AG04450 (cell line): ENCODE measurements around the gene FAM120AOS. TPM values are rescaled to one million over a fixed set of nuclear protein-coding genes. Genes with fewer than 3 reads are reported as not detected.

Experiments
- CTCF ChIA-PET: fragments of 300-600, 350-600 bp; formaldehyde crosslinking; extraction: SDS; loops from one replicate; lab custom pipeline; 2022; ENCODE audit warnings: antibody characterized with exemption, inconsistent platforms; lab: Charles Lee
- POLR2A ChIA-PET: fragments of 350-600 bp; formaldehyde crosslinking; extraction: SDS; loops from one replicate; lab custom pipeline; 2021; ENCODE audit warnings: antibody characterized with exemption, inconsistent platforms; lab: Yijun Ruan, JAX
- DNase-seq: peaks from one replicate; pipeline ENCODE4 v3.0.0-alpha.2; 2011; ENCODE audit warnings: low read depth, low spot score
- H3K27ac ChIP-seq: one replicate; pipeline ENCODE4 v1.5.1; 2012; ENCODE audit warnings: low read depth, low read length, control low read depth
- H3K27me3 ChIP-seq: one replicate; pipeline ENCODE4 v1.6.0; 2012; ENCODE audit warnings: low read length; ENCODE audit not compliant: control insufficient read depth, insufficient read depth
- H3K4me3 ChIP-seq: 2 replicates; pipeline ENCODE4 v1.5.1; 2011; ENCODE audit warnings: mild to moderate bottlenecking, low read depth, low read length, control low read depth
- H3K9me3 ChIP-seq: 2 replicates; pipeline ENCODE4 v1.5.1; 2012; ENCODE audit warnings: low read length; ENCODE audit not compliant: control insufficient read depth, insufficient read depth
- polyA plus RNA-seq: library from polyadenylated mRNA; depleted of rRNA; stranded (reverse); fragments of >200 nt; gene quantifications from 2 replicates; pipeline ENCODE4 v1.2.3, GENCODE V29; 2011
- TF ChIP-seq, protein P1 (sequence below): IDR thresholded peaks from 2 replicates; pipeline ENCODE4 v1.5.1; 2011; ENCODE audit warnings: low read depth, low read length, control low read depth, inconsistent platforms

Gene FAM120AOS
- polyA plus RNA-seq, 1 experiment = 42.9 TPM

DNA sequence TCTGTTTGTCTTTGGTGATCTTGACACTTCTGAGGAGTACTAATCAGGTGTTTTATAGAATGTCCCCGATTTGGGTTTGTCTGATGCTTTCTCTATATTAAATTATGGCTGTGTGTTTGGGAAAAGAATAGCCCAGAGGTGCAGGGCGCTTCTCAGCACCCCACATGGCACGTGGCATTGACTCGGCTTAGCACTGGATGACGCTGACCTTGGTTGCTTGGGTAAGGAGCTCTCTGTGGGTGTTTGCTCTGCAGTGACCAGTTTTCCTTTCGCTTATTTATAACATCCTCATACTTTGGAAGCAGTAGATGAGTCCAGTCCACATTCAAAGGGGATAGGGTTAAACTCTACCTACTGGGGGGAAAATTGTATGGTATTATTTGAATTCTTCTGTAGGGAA is 12.5 kb upstream of the FAM120AOS start:
- no peak for DNase-seq
- Histone ChIP-seq H3K4me3 (no peak overlapping the region), H3K27me3 (no peaks in the 10 kb centered on the region), H3K9me3 (no peaks in the 10 kb centered on the region), H3K27ac (no peak overlapping the region)
- CTCF ChIA-PET = interaction anchor here (3.1 kb wide), 1 partner anchor 101 kb away, joined by 25 read pairs; no protein-coding TSS in a partner anchor
- POLR2A ChIA-PET = no interaction called here
- TF ChIP-seq, protein P1, sequence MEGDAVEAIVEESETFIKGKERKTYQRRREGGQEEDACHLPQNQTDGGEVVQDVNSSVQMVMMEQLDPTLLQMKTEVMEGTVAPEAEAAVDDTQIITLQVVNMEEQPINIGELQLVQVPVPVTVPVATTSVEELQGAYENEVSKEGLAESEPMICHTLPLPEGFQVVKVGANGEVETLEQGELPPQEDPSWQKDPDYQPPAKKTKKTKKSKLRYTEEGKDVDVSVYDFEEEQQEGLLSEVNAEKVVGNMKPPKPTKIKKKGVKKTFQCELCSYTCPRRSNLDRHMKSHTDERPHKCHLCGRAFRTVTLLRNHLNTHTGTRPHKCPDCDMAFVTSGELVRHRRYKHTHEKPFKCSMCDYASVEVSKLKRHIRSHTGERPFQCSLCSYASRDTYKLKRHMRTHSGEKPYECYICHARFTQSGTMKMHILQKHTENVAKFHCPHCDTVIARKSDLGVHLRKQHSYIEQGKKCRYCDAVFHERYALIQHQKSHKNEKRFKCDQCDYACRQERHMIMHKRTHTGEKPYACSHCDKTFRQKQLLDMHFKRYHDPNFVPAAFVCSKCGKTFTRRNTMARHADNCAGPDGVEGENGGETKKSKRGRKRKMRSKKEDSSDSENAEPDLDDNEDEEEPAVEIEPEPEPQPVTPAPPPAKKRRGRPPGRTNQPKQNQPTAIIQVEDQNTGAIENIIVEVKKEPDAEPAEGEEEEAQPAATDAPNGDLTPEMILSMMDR = no peak

DNA sequence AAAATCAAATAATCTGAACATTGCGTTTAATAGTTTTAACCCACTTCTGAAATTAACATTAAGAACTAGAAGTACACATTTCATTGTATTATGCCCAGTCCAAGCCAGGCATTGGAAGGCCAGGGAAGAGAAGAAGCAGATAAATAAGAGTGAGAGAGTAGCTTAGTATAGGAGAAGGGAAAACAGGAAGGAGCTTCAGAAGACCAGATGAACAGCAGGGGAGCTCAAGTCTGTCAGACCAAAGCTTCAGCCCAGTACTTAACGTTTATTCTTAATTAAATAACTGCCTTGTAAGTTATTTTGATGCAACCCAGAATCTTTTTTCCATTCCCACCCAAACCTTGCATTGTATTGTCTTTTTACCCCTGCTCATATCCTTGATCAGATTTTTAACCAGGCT is 11.5 kb upstream of the FAM120AOS start:
- POLR2A ChIA-PET = interaction anchor here (0.6 kb wide), 1 partner anchor 31 kb away, joined by 4 read pairs; no protein-coding TSS in a partner anchor
- CTCF ChIA-PET = interaction anchor here (0.8 to 3.1 kb wide), 2 partner anchors 102 to 358 kb away, joined by 3 to 25 read pairs; no protein-coding TSS in a partner anchor
- TF ChIP-seq, protein P1 = no peak

DNA sequence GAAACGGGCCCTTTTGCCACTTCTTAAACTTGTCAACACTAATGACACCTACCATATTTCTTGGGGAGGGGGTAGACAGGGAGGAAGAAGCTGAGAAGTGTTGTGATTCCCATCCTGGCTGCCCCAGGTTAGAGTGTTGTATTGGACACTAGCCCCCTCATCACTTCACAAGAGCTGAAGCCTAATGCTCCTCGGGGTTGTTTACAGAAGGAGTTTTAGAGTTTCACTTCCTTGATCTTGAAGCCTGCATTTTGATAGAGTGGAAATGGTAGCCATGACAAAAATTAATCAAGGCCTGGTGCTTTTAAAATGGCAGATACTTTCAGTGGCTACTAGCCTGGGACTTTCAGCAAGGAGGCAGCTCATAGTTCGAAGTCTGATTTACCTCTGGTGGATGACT is 11.0 kb upstream of the FAM120AOS start:
- Histone ChIP-seq H3K9me3 (no peaks in the 10 kb centered on the region), H3K27me3 (no peaks in the 10 kb centered on the region), H3K27ac (no peak overlapping the region), H3K4me3 (no peak overlapping the region)
- no peak for DNase-seq
- CTCF ChIA-PET = interaction anchor here (0.8 to 3.1 kb wide), 4 partner anchors 10 to 357 kb away, joined by 3 to 25 read pairs (median 4); no protein-coding TSS in a partner anchor
- POLR2A ChIA-PET = interaction anchor here (1.2 kb wide), 1 partner anchor 11 kb away, joined by 8 read pairs; the partner anchor contains the start of gene FAM120AOS
- TF ChIP-seq, protein P1 = no peak

More for the DNA sequence above, 11.5 kb upstream of the FAM120AOS start:
- no peak overlapping the region for H3K4me3 ChIP-seq
- no peak for DNase-seq
- no peak overlapping the region for H3K27ac ChIP-seq
- H3K9me3 ChIP-seq = no peaks in the 10 kb centered on the region
- no peaks in the 10 kb centered on the region for H3K27me3 ChIP-seq

DNA sequence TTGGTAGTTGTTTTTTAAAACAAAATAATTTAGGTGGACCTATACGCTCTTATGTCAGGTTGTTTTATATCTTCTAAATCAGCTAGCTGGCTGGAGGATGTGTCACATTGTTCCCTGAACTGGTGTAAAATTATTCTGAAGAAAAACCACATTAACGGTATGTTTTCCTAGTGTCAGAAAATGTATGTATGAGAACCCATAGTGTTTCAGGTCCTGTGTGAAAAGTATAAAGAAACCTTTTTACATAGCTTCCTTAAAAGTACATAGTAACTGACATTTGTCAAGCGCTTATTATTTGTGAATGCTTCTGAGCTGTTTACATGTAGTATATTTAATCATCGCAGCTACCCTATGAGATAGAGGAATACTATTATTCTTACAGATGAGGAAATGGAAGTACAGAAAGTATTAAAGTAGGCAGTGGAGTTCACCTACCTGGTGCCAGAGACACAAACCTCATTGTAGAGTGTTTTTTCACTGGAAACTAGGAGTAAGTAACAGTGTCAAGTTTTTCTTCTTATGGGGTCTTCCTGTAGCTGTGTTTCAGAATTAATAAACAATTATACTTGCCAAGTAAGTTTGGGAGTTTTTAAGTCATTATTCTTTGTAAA is 10.4 kb upstream of the FAM120AOS start:
- H3K9me3 ChIP-seq = no peaks in the 10 kb centered on the region
- no peaks in the 10 kb centered on the region for H3K27me3 ChIP-seq
- no peak for DNase-seq
- no peak overlapping the region for H3K27ac ChIP-seq
- TF ChIP-seq, protein P1 = no peak
- ChIA-PET POLR2A (interaction anchor here (1.2 kb wide), 1 partner anchor 10 kb away, joined by 8 read pairs; the partner anchor contains the start of gene FAM120AOS), CTCF (interaction anchor here (1.5 to 3.1 kb wide), 3 partner anchors 11 to 103 kb away, joined by 4 to 25 read pairs (median 5); no protein-coding TSS in a partner anchor)
- no peak overlapping the region for H3K4me3 ChIP-seq

DNA sequence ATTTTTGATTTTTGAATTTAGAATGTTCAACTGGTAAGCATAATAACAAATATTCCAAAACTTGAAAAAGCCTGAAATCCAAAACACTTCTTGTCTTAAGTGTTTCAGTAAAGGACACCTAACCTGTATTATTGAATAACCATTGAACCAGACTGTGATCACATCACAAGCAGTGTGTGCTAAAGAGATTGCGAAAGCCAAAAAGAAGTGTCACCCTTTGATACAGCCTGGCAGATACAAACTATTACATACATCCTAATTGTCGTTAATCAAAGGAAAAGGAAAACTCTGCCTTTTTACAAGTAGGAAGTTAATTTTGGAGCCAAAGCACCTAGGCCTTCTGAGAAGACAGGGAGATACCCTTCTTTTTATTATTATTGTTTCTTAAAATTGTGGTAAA is 8.4 kb upstream of the FAM120AOS start:
- ChIA-PET POLR2A (no interaction called here), CTCF (no interaction called here)
- no peaks in the 10 kb centered on the region for H3K9me3 ChIP-seq
- no peak overlapping the region for H3K27ac ChIP-seq
- H3K27me3 ChIP-seq = no peaks in the 10 kb centered on the region
- TF ChIP-seq, protein P1 = no peak
- no peak overlapping the region for H3K4me3 ChIP-seq
- no peak for DNase-seq
